HG02759 (cell line): ENCODE measurements around the gene RAPGEF3.

Source experiments
- ATAC-seq: cut with Tn5 transposase; IDR thresholded peaks from one replicate; pipeline ENCODE4 v1.9.1; 2021; ENCODE audit warnings: mild to moderate bottlenecking, moderate library complexity; ENCODE audit not compliant: unreplicated experiment

Gene RAPGEF3

GRCh38 chr12:47758834-47759690 is at the start of gene RAPGEF3:
Gene RAPGEF3 (minus strand): TSS chr12:47758880. CDS start chr12:47758556, 324 bp downstream.
- ATAC-seq, result peak; percentile 59

GRCh38 chr12:47808050-47808449 is 49.4 kb upstream of the RAPGEF3 start:
- ATAC-seq, result peak; percentile 43

- ATAC-seq, result no peak
These were observed 48.7 kb upstream of the RAPGEF3 start for GRCh38 chr12:47807338-47807737.

DNA sequence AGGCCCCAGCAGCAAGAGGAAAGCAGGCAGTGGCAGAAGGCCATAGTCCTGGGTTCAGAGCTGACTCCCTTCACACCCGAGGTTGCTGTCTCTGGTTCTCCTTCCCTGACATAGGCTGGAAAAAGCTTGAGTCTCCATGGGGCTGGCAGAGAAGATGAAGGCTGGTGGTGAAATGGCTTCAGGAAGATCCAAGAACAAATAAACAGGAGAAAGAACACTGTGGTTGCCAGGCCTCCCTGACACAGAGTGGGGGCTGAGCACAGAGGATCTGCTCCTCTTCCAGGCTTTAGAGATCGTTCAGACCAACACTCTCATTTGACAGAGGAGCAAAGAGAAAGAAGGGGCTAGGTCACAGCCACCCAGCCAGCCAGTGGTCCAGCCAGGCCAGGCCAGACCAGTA is 46.7 kb upstream of the RAPGEF3 start:
- no peak for ATAC-seq

DNA sequence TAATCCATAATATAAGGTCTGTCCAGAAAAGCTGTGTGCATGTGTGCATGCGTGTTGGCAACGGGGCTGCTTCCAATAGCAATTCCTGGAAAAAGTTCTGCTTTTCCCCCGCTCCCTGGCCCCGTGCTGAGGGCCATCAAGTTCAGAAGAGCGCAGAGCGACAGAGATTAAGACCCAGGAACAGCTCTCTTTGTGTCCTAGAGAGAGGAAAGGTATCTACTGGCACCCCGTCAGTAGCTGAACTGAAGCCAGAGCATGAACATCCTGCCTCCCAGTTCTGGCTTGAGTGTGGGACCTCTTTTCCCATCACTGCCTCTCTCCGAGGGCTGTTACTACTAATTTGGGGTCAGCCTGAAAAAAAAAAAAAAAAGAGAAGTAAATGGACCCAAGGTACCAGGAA is 45.5 kb upstream of the RAPGEF3 start:
- no peak for ATAC-seq

GRCh38 chr12:47803191-47803875 is 44.7 kb upstream of the RAPGEF3 start:
- no peak for ATAC-seq

GRCh38 chr12:47802312-47802711 is 43.6 kb upstream of the RAPGEF3 start:
- ATAC-seq, result no peak

GRCh38 chr12:47801904-47802246 is 43.2 kb upstream of the RAPGEF3 start:
- ATAC-seq, result no peak

- ATAC-seq, result no peak
These were observed 42.7 kb upstream of the RAPGEF3 start for GRCh38 chr12:47801170-47801903.

GRCh38 chr12:47800582-47800981 is 41.9 kb upstream of the RAPGEF3 start:
- no peak for ATAC-seq

DNA sequence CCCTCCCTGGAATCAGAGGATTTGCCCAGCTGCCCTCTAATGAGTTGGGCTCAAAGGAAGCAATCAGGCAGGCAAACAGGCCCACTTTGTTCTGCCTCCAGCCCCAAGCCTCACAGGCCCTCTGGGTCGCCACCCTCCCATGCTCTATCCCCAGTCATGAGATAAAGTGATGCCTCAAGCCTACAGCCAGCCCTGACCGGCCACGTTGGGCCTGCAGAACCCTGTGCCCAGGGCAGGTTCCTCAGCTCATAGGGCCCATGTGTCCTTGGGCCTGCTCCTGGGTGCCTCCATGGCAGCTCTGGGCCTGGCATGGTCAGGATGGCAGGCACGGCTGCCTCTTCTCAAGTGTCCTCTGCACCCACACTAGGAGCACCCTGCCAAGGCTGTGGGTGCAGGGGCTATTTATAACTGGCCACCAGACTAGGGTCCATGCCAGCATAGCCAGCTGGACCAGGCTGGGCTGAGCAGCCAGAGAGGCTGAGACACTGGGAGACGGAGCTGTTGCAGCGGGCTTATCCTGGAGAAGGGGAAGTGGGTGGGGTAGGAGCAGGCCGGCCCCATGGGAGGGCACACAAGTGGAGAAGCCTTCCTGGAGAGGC is 40.8 kb upstream of the RAPGEF3 start:
- ATAC-seq, result no peak

GRCh38 chr12:47798382-47798948 is 39.8 kb upstream of the RAPGEF3 start:
- no peak for ATAC-seq

DNA sequence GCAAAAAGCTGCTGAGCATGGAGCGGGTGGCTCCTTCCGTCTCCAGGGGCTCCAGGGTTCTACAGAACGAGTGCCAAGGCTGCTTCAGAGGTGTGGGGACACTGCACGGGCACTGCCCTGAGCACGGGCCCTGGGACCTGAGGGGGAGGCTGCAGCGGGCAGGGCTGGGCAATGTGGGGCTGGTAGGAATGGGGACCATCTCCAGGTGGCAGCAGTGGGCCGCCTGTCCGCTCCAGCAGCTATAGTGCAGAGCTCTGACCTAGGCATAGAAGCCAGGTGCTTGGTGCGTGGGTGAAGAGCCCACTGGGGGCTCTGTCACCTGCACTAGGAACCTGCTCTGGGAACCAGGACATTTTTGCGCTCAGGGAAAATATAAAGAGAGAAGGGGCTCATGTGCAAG is 38.8 kb upstream of the RAPGEF3 start:
- no peak for ATAC-seq

DNA sequence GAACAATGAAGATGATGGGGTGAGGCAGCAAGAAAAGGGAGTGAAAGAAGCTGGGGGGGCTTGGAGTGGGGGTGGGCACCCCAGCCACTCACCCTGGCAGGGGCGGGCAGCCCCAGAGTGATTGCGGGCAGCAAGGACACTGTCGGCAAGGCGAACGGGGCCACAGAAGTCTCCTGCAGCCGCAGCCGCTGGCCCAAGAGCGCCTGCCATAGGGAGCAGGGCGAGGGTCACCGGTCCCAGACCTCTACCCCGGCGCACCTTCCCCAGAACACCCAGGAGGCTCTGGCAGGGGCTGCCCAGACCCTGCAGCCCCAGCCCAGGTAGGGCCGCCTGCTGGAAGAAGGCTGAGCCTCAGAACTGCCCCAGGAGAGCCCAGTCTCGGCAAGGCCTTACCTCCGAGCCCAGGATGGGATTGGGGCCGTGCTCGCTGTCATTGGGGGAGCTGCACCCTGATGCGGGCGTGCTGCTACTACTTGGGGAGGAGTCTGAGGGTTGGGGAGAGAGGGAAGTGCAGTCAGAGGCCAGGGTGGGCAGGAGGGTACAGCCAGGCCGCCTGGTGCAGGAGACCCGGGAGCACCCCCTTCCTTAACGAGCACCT is 37.2 kb upstream of the RAPGEF3 start:
- ATAC-seq, result no peak

DNA sequence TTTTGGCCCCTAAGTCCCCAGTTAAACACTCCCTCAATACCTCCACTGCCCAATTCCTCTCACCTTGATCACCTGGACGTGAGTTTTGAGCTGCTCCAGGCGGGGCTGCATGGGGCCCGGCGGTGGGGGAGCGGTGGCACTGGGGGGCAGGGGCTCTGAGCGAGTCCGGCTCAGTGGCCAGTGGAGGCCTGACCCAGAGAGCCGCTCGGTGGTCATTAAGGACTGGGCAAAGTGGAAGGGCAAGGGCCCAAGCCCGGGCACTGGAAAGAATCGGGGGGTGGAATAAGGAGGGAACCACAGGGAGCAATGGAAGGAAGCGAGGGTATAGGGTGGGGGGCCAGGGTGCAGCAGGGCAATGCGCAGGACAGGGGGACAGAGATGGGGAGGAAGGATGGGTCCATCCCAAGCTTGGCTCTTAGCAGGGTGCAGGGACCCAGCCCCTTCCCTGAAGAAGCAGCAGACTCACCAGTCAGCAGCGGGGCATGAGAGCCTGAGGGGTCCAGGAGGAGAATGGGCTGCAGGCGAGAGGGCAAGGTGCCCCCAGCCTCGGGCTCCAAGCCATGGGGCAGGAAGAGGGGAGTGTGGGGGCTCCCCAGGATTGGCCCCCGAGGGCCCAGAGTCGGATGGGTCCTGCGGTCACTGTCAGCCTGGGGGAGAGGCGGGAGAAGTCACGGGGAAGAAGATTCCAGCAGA is 36.6 kb upstream of the RAPGEF3 start:
- ATAC-seq, result no peak

GRCh38 chr12:47794679-47795078 is 36.0 kb upstream of the RAPGEF3 start:
- ATAC-seq, result no peak

DNA sequence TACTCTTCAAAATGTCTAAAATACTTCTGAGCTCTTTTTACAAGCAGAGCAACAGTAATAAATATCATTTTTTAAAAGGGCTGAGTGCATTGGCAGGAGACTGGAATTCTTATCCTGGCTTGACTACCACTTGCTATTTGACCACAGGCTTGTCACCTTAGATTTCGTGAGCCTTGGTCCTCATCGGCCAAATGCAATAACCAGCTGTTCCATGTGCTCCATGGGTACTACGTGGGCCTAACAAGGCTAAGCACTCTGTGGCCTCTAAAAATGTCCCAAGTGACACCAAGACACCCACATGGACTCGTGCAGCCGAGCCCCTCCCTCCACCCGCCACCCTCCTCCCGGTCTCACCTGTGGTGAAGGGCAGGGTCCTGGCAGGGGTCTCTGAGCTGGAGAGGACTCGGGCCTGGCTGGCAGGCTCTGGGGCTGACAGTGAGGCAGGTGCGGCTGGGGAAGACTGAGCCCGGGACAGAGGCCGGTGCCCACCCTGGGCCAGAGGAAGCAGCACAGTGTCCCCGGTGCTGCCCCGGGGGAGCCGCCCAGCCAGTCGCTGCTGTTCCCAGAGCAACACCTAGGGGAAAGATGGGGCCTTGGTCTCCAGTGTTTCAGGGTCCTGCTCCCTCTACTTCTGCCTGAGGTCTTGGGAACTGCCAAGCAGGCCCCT is 34.5 kb upstream of the RAPGEF3 start:
- no peak for ATAC-seq

GRCh38 chr12:47791874-47792273 is 33.2 kb upstream of the RAPGEF3 start:
- ATAC-seq, result no peak

- no peak for ATAC-seq
These were observed 32.7 kb upstream of the RAPGEF3 start for GRCh38 chr12:47791351-47791746.
